NCI-H187 (cell line): ENCODE measurements around the gene IGFBP6.

Experiments used
- DNase-seq, 2 experiments: peaks; one replicate each; lab custom pipeline; 2025; lab: John Stamatoyannopoulos, UW

Gene IGFBP6

GRCh38 chr12:53097564-53098353 is at the start of gene IGFBP6:
Gene IGFBP6, plus strand, starts transcription at chr12:53097667. Its CDS starts 51 bp downstream, at chr12:53097718.
- DNase-seq = peak in 1 of 2 experiments; percentile 7

GRCh38 chr12:53048033-53048779 is 49.3 kb upstream of the IGFBP6 start:
- DNase-seq = no peak

- DNase-seq = no peak
Measured at GRCh38 chr12:53048780-53049401, 48.6 kb upstream of the IGFBP6 start.

GRCh38 chr12:53049571-53050318 is 47.7 kb upstream of the IGFBP6 start, which contains the start of gene TNS2:
Gene TNS2, plus strand, starts transcription at chr12:53050065. Its CDS starts 121 bp downstream, at chr12:53050186.
- DNase-seq = no peak

- no peak for DNase-seq
Measured at GRCh38 chr12:53050426-53051057, 46.9 kb upstream of the IGFBP6 start.

GRCh38 chr12:53051058-53051880 is 46.2 kb upstream of the IGFBP6 start:
- DNase-seq = no peak

GRCh38 chr12:53051881-53052412 is 45.5 kb upstream of the IGFBP6 start:
- DNase-seq = no peak

- no peak for DNase-seq
Measured at GRCh38 chr12:53052419-53053217, 44.8 kb upstream of the IGFBP6 start.

- DNase-seq = peak; percentile 66 to 75
Measured at GRCh38 chr12:53053218-53054111, 44.0 kb upstream of the IGFBP6 start.

GRCh38 chr12:53054112-53054878 is 43.2 kb upstream of the IGFBP6 start:
- peak; percentile 88 to 99 for DNase-seq

GRCh38 chr12:53055471-53056266 is 41.8 kb upstream of the IGFBP6 start:
- DNase-seq = no peak

- DNase-seq = no peak
Measured at GRCh38 chr12:53056296-53056695, 41.2 kb upstream of the IGFBP6 start.

GRCh38 chr12:53056901-53057300 is 40.6 kb upstream of the IGFBP6 start:
- no peak for DNase-seq

- no peak for DNase-seq
Measured at GRCh38 chr12:53057816-53058500, 39.5 kb upstream of the IGFBP6 start.

GRCh38 chr12:53058674-53059433 is 38.6 kb upstream of the IGFBP6 start:
- no peak for DNase-seq
